NOMO-1 treated with DMSO at 0.1 percent for 48 hours (cell line): Measurements from ENCODE around the gene MBD6.
A peak's percentile ranks its signal among the peaks of the same experiment; 100 is the strongest.

Experiments used
- DNase-seq: peaks from one replicate; lab custom pipeline; 2025; ENCODE audit not compliant: unreplicated experiment; lab: John Stamatoyannopoulos, UW

The MBD6 gene

GRCh38 chr12:57527184-57527583, 4.6 kb downstream of the MBD6 start:
- DNase-seq = no peak

GRCh38 chr12:57528176-57528575, 5.6 kb downstream of the MBD6 start:
- DNase-seq = no peak

DNA sequence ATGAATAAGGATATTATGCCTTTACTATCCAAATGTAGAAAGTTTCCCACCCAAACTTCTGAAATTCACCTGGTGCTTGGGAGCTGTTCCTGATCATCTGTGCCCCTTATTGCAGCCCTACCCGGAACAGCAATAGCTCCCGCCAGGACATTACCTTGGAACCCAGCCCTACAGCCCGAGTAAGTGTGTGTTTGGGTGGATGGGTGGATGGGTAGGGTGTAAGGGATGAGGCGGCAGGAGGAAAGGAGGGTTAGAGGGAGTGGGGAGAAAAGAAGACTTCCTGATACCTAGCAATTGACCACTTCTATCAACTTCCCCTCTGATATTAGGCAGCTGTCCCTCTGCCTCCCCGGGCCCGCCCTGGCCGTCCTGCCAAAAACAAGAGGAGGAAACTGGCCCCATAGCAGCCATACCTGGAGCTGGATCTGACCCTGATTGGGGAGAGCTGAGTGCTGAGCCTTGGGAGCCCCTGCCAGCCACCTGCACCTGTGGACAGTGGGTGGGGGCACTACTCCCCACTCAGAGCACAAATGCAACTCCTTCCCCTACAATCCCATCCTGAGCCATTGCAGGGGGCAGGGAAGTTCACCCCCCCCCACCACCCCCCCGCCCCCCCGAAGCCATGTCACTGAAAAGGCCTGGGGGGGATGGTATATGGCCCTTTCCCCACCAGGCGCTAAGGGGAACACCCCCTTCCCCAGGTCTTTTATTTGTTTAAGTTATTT, 6.4 kb downstream of the MBD6 start:
- no peak for DNase-seq

GRCh38 chr12:57529831-57530230, 7.2 kb downstream of the MBD6 start:
- no peak for DNase-seq

DNA sequence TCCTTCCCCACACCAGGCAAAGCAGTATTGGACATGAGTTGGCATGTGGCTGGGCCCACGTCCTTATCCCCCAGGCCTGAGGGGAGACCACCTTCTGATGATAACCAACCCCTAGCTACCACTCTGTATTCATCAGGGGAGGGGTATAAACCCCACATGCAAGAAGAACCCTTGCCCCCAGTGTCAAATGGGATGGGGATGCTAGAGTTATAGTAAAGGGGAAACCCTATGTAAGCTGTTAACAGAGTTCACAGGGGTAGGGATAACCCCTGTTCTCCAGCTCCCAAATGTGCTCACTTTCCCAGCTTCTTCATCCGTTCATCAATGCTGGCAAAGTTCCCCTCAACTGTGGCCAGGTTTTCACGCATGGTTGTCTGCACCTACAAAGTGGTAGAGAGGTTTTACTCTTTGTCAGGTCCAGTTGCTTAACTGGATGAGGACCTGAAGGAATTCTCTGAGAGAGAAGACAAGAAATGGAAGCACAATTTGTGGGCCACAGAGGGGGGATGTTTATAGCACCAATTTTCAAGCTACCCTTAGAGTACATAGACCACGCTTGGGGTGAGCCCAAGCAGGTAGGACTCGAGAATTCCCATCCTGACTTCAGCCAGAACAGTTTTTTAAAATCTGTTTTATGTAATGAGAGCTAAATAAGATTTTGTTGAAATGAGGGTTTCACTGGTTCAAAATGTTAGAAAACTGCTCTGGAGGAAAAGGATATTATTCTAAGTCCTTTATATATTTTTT, 7.9 kb downstream of the MBD6 start:
- no peak for DNase-seq

- DNase-seq = no peak
These were observed 9.2 kb downstream of the MBD6 start for GRCh38 chr12:57531836-57532235.

DNA sequence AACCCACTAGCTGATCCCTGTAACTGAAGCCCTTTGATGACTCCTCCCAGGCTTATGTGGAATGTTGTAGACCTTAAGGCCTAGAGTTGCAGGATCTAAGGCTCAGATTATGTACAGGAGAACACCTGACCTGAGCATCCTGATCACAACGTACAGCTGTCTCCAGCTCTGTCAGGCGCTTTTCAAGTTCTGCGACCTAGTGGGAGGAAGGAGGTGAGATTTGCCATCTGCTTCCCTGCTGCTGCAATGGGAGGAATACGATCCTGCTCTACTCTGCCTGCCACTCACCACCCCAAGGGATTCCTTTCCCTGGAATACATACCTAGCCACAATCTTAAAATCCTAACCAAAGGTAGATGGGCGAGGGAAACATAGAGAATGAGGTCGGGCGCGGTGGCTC, 10.5 kb downstream of the MBD6 start:
- no peak for DNase-seq

GRCh38 chr12:57534250-57534649, 11.6 kb downstream of the MBD6 start:
- DNase-seq = no peak

GRCh38 chr12:57534991-57535543, 12.4 kb downstream of the MBD6 start:
- DNase-seq = no peak

DNA sequence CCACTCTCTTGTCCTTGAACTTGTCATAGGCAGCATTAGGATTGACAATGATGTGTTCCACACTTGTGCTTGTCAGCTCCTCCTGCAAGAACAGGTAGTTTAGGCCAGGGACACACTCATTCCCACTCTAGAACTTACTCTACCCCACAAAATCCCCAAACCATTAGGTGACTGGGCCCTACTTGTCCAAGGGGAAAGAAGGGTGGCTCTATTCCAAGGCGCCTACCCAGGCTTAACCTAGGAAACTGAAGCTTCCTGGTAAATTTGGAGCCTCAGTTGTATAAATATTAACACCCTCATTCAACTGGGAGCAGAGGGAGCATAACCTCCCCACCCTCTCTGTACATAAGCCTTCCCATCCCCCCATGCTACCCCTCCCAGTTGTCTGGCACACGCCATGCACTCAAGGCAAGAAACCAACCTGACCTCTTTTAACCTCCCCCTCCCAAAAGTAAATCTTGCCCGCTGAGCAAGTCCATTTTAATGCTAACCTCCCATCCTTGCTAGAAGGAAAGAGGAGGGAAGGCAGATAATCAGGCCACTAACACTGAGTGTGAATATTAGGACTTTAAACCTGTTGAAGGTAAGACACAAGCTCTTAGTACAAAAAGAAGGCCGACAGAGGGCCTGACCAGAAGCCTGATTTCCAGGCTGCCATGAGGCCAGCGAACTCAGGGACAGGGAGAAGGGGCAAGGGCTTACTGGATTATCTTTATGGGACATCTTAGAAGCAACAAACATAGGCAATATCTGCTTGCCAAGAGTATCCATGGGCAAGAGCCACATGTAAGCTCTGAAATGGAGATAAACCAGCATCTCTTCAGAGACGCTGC, 13.4 kb downstream of the MBD6 start:
- no peak for DNase-seq

DNA sequence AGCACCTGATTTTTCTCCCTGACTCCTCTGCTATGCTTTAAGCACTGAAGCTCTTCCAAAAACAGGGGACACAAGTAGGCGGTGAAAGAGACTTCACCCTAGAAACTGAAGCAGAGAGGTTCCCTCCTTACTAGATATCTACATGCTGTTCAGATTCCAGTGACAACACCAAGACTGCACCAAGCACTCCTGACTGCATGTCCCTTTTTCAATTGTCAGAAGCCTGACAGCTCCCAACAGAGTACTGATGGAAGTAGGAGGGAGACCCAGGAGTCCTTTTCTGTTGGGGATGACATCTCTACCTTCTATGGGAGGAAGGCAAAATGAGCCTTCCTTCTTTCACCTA, 13.9 kb downstream of the MBD6 start:
- no peak for DNase-seq

GRCh38 chr12:57539134-57539768, 16.6 kb downstream of the MBD6 start:
- DNase-seq = no peak

DNA sequence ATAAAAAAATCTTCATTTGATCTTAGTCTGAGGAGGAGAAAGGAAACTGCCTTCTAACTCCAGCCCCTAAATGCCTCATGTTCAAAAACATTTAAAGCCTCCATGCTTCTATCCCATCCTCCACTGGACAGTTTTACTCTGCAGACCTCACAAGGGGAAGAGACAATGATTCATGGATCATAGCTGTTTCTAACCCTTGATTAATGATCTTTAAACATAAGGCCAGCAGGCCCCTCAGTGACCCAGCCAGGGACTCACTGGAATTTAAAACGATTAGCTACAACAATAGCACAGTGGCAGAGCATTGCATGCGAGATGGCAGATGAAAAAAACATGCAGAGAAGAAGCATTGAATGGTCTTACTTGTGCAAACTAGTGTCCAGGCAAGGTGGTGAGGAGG, 18.4 kb downstream of the MBD6 start:
- DNase-seq = peak; percentile 15

GRCh38 chr12:57541717-57542116, 19.1 kb downstream of the MBD6 start:
- no peak for DNase-seq

- DNase-seq = no peak
These were observed 21.0 kb downstream of the MBD6 start for GRCh38 chr12:57543581-57543980.

DNA sequence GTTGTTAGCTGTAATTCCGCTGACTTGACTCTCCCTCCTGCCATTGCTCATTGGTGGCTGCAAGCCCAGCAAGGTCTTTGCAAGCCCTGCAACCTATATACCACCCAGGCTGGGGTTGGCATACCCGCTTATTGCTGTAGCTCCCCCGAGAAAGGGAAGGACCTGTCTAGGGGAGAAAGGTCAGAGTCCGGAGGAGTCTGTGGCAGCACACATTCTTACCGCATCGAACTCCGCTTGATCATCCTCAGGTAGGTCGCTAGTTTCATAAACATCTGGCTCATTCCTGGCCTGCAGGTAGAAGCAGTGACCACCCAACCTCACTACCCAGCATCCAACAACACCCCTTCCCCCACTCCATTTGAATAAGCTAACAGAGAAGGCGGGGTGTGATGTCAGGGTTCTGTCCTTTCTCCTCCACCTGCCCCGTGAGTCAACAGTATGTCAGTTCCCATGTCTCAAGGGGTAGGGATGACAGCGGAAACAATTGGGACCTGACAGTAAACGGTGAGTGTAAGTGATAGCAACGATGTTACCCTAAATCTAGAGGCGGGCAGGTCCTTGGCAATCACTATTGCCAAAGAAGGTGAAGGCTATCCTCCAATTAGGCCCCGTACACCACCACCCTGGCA, 23.3 kb downstream of the MBD6 start:
- DNase-seq = no peak

GRCh38 chr12:57546438-57547287, 24.0 kb downstream of the MBD6 start, which contains the start of gene DCTN2:
DCTN2 (minus strand) TSS chr12:57547192; CDS start chr12:57547063, 129 bp downstream.
- peak; percentile 99 for DNase-seq

GRCh38 chr12:57547288-57548012, 24.8 kb downstream of the MBD6 start:
- DNase-seq = no peak

DNA sequence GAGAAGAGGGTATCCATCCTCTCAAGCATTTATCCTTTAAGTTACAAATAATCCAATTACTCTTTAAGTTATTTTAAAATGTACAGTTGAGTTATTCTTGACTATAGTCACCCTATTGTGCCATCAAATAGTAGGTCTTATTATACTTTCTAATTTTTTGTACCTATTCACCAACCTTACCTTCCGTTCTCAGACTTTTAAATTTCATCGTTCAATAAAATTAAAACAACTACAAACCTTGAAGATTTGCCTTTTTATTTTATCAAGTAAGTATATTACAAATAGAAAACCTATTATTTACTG, 25.3 kb downstream of the MBD6 start:
- DNase-seq = no peak
